Muscle of arm (tissue), 12 donors: ENCODE results near the gene AP3S2. TPM values are rescaled to one million over a fixed set of nuclear protein-coding genes. Genes with fewer than 3 reads are reported as not detected.
"Not testable (repeated sequence)": the region's sequence is repeated elsewhere in the genome, so short reads cannot be mapped to it uniquely, and the experiment has no call there.

Experiments
- DNase-seq: peaks from one replicate; pipeline ENCODE4 v3.0.0-alpha.2; 2013
- polyA plus RNA-seq, 12 donors: library from polyadenylated mRNA; unstranded; fragments of 120-200 nt; gene quantifications; one replicate each; pipeline ENCODE4 v1.2.1, GENCODE V29; 2013; ENCODE audit not compliant: insufficient read length in 12 of 12

The AP3S2 gene
- polyA plus RNA-seq, 12 donors: 12.1 to 36.4 (median 28.5) TPM; not detected in 1

GRCh38 chr15:89870688-89871288, 23.0 kb downstream of the AP3S2 start:
- DNase-seq: no peak

- no peak for DNase-seq
Measured at GRCh38 chr15:89870006-89870405, 23.8 kb downstream of the AP3S2 start.

GRCh38 chr15:89869490-89869889, 24.3 kb downstream of the AP3S2 start:
- not testable (repeated sequence) for DNase-seq

GRCh38 chr15:89864958-89865739, 28.6 kb downstream of the AP3S2 start:
- DNase-seq: no peak

GRCh38 chr15:89863918-89864317, 29.9 kb downstream of the AP3S2 start:
- DNase-seq: no peak

GRCh38 chr15:89860891-89861290, 32.9 kb downstream of the AP3S2 start:
- DNase-seq: no peak

- no peak for DNase-seq
Measured at GRCh38 chr15:89860431-89860830, 33.4 kb downstream of the AP3S2 start.

GRCh38 chr15:89858661-89859458, 34.9 kb downstream of the AP3S2 start:
- DNase-seq: no peak

GRCh38 chr15:89857673-89858072, 36.1 kb downstream of the AP3S2 start:
- DNase-seq: no peak

- DNase-seq: no peak
Measured at GRCh38 chr15:89855948-89856347, 37.8 kb downstream of the AP3S2 start.

- DNase-seq: not testable (repeated sequence)
Measured at GRCh38 chr15:89854863-89855262, 38.9 kb downstream of the AP3S2 start.

GRCh38 chr15:89852342-89852995, 41.3 kb downstream of the AP3S2 start:
- no peak for DNase-seq

GRCh38 chr15:89851673-89852341, 42.0 kb downstream of the AP3S2 start:
- DNase-seq: no peak

GRCh38 chr15:89848970-89849292, 44.9 kb downstream of the AP3S2 start:
- DNase-seq: no peak

- no peak for DNase-seq
Measured at GRCh38 chr15:89847101-89847500, 46.7 kb downstream of the AP3S2 start.

GRCh38 chr15:89845305-89845893, 48.4 kb downstream of the AP3S2 start:
- no peak for DNase-seq

- no peak for DNase-seq
Measured at GRCh38 chr15:89841962-89842361, 51.8 kb downstream of the AP3S2 start.

GRCh38 chr15:89841306-89841705, 52.5 kb downstream of the AP3S2 start:
- no peak for DNase-seq

- no peak for DNase-seq
Measured at GRCh38 chr15:89839167-89839810, 54.5 kb downstream of the AP3S2 start.

- no peak for DNase-seq
Measured at GRCh38 chr15:89837830-89838178, 56.0 kb downstream of the AP3S2 start.
